Fibroblast of skin of left biceps (primary cell): ENCODE measurements around the gene RYR1.
"Not testable (repeated sequence)": the region's sequence is repeated elsewhere in the genome, so short reads cannot be mapped to it uniquely, and the experiment has no call there.

Source experiments
- DNase-seq, 2 experiments: peaks; one replicate each; pipeline ENCODE4 v3.0.0-alpha.2; 2013; ENCODE audit warnings: low read depth in 2 of 2

Gene RYR1

DNA sequence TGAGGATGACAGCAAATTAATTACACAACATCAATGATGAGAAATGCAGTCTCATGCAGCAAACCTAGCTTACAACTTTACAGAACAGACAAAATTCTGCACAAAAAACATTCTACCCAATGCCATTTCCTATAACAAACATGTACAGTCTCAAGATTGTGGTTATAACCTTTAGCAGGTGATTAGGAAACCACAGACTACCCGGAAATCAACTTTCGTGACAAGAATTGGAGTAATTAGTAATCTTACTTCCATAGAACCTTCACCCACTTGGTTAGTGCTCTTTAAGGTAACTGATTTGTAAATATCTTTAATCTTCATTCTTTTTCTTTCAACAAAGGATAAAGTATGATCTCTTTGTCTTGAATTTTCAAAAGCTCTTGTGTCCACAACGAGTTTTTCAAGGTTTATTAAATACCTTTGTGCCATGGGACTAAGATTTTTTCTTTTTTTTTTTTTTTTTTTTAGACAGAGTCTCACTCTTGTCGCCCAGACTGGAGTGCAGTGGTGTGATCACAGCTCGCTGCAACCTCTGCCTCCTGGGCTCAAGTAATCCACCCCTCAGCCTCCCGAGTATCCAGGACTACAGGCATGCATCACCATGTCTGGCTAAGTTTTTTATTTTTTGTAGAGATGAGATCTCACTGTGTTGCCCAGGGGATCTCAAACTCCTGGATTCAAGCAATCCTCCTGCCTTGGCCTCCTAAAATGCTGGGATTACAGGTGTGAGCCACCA, 105.5 kb downstream of the RYR1 start:
- DNase-seq: no peak

DNA sequence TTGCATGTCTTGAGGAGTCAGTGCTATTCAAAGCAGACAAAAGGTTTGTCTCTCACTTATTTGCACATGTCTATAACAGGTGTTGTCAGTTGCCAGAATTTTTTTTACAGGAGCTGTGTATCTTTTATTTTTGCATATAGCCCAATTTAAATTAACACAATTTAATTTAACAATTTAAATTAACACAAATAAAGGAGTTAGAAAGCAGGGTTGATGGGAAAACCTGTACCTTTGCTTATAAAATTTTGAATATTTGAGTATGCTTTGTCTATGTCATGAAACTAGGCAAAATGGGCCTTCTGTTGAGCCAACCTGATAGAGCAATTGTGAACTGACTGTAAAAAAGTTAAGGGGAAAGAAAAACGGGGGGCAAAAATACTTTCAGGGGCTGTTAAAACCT, 106.3 kb downstream of the RYR1 start:
- no peak for DNase-seq

DNA sequence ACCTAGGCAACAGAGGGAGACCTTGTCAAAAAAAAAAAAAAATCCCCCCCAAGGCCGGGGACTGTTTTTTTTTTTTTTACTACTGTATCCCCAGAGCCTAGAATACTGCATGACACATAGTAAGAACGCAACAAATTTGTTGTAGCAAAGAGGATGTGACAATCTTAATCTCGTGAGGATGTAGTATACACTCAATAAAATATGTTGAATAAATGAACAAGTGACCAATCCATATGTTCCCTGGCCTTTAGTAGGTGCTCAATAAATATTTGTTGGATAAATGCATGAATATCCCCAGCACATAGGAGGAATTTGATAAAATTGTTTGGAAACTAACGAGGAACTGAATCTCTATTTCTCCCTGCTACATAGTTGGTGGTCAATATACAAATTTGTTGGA, 108.5 kb downstream of the RYR1 start:
- DNase-seq: no peak

DNA sequence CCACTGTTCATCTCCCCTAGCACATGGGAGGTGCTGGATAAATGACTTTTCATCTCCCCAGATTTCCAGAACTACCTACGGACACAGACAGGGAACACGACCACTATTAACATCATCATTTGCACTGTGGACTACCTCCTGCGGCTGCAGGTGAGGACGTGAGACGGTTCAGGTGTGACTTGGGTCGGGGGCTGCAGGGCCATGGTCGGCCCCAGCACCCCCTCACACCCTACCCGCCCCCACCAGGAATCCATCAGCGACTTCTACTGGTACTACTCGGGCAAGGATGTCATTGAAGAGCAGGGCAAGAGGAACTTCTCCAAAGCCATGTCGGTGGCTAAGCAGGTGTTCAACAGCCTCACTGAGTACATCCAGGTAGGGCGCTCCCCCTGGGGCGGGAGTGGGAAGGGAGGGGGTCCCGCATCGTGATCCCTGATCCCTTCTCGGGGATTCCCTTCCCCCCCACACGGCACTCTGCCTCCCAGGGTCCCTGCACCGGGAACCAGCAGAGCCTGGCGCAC, 109.9 kb downstream of the RYR1 start:
- no peak for DNase-seq

DNA sequence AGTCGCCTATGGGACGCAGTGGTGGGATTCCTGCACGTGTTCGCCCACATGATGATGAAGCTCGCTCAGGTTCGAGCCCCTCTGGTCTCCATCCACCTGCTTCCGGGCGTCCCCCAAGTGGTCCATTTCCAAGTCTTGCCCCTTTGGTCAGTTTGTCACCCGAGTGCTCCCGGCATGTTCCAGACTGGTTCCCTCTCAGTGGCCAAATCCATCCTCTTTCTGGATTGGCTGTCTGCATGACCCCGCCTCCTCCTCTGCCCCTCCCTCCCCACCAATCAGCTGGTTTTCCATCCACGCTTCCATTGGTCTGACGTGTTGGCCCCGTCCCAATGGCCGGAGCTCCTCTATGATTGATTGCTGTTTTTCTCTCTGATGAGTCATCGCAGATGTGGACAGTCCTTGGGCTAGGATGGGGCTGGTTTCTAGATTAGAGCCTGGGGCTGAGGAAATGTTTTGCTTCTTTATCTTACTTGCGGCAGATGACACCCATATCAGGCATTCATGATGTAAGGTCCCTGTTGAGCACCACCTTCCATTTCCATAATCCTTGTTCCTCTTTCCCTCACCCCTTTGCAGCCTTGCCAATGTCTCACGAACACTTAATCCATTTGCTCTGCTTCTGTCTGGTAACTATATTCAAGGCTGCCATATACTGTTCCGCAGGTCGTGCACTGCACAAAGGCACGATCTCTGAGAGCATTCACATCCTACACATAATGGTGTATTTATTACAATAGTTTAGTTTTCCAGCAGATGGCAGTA, 110.5 kb downstream of the RYR1 start:
- peak; percentile 30 for DNase-seq

DNA sequence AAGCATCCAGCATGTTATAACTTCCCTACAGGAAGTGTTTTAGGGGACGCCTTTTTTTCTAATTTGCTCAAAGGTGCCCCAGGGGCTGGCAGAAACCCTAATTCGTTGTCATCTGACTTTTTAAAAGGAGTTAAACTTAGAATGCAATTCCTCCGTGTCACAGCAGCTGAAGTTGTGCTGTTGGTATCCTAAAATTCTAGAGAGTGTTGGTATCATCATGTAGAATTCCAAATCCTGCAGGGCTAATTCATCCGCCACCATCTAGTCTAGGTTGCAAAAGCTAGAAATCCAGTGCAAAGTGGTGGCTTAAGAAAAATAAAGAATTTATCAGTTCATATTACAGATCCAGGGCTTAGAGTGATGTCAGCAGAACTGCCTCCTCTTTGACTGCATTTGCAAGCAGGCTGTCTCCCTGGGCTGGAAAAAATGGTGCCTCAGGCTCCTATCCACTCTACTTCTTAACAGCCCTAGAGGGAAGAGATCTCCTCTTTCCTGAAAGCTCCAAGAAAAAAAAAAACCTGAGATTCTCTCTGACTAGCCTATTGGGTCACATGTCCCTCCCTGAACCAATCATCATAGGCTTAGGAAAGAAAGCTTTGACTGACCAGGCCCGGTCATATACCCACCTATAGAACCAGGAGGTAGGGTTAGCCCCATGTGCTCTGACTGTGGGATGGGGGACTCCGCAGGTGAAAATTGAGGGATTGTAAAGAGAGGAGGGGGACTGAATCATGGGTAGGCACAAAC, 111.3 kb downstream of the RYR1 start:
- no peak for DNase-seq

DNA sequence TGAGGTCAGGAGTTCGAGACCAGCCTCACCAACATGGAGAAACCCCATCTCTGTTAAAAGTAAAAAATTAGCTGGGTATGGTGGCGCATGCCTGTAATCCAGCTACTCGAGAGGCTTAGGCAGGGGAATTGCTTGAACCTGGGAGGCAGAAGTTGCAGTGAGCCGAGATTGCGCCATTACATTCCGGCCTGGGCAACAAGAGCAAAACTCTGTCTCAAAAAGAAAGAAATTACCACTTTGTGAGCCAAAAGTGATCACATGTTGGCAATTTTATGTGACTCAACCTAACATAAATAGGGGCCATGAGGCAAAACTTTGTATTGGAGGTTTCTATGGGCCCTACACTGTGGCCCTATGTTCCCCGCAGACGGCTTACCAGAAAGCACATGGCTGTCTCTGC, 112.1 kb downstream of the RYR1 start:
- DNase-seq: no peak

DNA sequence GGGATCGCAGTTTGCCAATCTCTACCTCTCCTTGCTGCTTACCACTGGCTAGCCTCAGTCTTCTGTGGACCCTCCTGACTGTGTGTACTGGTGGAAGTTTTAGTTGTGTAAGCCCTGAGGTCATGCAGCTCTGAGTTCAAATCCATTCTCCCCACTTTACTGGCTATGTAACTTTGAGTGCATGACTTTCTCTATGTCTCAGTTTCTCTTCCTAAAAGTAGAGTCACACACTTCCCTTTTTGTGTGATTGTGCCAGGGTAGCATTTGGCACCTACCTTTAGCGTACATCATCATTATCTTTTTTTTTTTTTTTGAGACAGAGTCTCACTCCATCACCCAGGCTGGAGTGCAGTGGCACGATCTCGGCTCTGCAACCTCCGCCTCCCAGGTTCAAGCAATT, 113.9 kb downstream of the RYR1 start:
- DNase-seq: no peak

DNA sequence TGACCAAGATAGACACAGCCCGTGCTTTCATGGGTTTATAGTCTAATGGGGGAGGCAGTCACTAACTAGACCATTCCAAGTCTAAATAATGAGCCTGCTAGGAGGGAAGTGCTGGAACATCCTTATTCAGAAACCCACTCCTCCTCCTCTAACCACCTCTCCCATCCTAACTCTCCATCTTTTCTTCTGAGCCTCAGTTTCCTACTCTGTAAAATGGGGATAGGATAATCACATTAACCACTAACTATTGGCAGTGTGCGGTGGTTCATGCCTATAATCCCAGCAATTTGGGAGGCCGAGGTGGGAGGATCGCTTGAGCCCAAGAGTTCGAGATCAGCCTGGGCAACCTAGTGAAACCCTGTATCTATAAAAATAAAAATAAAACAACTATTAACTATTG, 115.6 kb downstream of the RYR1 start:
- DNase-seq: no peak

DNA sequence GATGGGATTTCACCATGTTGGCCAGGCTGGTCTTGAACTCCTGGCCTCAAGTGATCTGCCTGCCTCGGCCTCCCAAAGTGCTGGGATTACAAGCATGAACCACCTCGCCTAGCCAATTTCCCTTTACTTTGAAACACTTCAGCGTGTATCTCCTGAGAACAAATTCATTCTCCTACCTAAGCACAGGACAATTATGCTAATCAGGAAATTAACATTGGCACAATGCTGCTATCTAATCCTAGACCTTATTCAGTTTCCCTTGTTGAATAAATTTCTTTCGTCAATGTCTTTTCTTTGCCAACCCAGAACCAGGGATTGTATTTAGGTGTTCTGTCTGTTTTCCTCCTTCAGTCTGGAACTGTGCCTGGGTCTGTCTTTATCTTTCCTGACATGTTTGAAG, 116.5 kb downstream of the RYR1 start:
- DNase-seq: no peak

DNA sequence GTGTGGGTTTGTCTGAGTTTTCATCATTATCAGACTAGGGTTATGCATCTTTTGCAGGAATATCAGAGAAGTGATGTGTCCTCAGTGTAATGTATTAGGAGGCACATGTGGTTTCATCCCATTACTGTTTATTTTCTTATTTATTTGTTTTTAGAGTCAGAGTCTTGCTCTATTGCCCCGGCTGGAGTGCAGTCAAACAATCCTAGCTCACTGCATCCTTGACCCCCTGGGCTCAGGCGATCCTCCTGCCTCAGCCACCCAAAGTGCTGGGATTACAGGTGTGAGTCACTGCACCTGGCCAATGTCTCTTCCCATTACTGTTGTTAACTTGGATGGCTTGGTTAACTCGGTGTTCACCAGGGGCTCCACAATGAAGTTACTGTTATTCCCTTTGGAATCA, 116.9 kb downstream of the RYR1 start:
- no peak for DNase-seq

DNA sequence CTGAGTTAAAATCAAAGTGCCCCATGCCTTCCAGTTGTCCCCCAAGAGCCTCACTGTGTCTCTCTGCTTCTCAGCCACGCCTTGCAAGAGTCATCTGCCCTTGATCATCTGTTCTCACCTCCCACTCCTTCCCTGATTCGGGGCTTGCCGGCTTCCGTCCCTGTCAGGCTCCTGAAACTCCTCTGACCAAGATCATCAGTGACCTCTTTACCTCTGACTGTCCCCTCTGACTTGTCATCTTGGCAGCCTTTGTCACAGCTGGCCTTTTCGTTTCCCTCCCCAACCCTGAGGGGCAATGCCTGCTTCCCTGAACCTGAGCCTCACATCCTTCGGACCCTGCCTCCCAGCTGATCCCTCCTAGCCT, 117.9 kb downstream of the RYR1 start:
- DNase-seq: no peak

DNA sequence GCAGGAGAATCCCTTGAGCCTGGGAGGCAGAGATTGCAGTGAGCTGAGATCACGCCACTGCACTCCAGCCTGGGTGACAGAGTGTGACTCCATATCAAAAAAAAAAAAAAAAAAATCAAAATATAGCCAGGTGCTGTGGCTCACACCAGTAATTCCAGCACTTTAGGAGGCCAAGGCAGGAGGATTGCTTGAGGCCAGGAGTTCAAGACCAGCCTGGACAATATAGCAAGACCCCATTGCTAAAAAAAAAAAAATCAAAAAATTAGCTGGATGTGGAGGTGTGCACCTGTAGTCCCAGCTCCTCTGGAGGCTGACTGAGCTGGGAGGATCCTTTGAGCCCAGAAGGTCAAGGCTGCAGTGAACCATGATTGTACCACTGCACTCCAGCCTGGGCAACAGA, 119.7 kb downstream of the RYR1 start:
- not testable (repeated sequence) for DNase-seq

DNA sequence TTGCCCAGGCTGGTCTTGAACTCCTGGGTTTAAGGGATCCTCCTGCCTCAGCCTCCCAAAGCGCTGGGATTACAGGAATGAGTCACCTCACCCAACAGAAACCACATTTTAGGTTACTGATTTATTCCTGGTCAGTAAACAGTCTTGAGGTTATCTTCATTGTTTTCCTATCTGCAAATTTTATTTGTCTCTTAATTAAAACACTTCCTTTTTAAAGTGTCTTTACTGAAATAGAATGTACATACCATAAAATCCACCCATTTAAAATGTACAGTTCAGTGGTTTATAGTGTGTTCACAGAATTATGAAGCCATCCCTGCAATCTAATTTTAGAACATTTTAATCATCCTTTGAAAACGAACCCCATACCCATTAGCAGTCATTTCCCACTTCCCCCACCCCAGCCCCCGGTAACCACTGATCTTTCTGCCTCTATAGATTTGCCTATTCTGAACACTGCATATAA, 121.2 kb downstream of the RYR1 start:
- DNase-seq: no peak

DNA sequence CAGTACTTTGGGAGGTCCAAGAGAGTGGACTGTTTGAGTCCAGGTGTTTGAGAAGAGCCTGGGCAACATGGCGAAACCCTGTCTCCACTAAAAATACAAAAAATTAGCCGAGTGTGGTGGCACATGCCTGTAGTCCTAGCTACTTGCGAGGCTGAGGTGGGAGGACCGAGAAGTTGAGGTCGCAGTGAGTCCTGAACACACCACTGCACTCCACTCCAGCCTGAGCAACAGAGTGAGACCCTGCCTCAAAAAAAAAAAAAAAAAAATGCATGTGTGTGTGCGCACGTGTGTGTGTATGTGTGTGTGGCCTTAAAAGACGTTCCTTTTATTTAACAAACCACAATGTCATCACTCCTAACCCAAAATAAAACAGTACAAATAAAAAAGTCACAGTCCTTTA, 121.7 kb downstream of the RYR1 start:
- no peak for DNase-seq

DNA sequence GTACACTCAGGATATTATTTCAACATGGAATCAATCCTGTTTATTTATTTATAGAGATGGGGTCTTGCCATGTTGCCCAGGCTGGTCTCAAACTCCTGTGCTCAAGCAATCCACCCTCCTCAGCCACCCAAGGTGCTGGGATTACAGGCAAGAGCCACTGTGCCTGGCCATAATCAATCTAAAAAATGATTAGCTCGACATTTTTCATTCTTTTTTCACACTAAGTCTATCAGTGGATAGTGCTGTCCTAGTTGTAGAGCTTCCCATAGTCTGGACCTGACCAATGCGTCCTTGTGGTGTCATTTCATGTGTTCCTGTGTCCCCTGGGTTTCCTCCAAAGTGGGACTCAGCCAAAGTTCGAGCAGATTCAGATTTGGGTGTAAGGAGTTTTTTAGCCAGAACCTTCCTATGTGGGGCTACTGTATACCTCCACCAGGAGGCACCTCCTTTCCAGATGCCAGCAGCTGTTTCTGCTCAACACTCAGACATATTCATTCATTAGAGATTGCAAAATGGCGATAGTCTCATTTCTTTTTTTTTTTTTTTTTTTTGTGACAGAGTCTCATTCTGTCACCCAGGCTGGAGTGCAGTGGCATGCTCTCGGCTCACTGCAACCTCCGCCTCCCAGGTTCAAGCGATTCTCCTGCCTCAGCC, 123.2 kb downstream of the RYR1 start:
- no peak for DNase-seq

DNA sequence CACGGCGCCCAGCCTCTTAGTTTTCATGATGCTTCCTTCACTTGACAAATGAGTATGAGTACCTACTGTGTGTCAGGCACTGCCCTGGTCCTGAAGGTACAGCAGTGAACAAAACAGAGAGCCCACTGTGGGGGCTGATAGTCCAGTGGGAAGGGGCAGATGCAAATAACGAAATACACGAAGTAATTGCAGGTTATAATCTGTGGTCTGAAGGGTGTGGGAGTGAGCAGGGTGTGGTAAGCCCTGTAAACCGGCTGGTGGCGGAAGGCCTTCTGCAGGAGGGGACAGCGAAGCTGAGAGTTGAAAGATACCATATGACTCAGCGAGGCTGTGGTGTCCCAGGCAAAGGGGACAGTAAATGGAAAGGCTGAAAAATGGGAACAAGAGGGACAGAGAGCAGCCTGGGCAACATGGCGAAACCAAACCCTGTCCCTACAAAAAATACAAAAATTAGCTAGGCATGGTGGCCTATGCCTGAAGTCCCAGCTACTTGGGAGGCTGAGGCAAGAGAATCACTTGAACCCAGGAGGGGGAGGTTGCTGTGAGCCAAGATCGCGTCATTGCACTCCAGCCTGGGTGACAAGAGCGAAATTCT, 123.8 kb downstream of the RYR1 start:
- DNase-seq: no peak

DNA sequence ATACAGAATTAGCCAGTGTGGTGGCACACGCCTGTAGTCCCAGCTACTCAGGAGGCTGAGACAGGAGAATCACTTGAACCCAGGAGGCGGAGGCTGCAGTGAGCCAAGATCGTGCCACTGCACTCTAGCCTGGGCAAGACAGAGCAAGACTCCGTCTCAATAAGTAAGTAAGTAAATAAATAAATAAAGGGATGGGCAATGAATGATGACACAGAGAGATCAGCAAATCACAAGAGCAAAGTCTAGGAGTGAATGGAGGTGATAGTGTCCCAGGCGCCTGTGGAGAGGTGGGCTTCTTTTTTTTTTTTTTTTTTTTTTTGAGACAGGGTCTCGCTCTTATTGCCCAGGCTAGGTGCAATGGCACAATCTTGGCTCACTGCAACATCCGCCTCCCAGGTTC, 125.4 kb downstream of the RYR1 start:
- DNase-seq: not testable (repeated sequence)

DNA sequence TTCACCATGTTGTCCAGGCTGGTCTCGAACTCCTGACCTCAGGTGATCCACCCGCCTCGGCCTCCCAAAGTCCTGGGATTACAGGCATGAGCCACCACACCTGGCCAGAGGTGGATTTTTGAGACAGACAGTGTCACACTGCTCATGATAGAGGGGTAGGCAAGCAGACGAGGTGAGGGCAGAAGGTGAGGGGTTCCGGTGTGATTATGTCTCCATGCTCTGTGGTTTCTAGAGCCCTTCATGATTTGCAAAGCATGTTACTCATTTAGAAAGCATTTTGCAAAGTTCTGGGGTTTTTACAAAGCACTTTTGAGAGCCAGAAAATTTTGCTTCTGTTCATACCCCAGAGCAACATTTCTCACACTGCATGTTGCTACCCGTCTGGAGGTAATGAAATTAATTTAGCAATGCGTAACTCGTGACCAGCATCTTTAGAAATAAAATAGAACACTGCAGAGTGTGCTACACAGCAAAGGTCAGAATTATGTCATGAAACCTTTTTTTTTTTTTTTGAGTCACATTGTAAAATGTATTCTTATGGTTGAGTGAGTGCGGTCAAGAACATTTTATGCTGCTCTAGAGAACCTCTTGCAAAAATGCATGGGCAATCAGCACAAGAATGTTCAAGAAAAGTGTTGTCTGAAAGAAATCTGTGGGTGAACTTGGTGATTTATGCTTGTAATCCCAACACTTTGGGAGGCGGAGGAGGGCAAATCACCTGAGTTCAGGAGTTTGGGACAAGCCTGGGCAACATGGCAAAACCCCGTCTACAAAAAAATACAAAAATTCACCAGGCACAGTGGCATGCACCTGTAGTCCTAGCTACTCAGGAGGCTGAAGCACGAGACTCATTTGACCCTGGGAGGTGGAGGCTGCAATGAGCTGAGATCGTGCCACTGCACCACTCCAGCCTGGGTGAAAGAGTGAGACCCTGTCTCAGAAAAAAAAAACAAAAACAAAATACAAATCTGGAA, 126.2 kb downstream of the RYR1 start:
- no peak for DNase-seq

DNA sequence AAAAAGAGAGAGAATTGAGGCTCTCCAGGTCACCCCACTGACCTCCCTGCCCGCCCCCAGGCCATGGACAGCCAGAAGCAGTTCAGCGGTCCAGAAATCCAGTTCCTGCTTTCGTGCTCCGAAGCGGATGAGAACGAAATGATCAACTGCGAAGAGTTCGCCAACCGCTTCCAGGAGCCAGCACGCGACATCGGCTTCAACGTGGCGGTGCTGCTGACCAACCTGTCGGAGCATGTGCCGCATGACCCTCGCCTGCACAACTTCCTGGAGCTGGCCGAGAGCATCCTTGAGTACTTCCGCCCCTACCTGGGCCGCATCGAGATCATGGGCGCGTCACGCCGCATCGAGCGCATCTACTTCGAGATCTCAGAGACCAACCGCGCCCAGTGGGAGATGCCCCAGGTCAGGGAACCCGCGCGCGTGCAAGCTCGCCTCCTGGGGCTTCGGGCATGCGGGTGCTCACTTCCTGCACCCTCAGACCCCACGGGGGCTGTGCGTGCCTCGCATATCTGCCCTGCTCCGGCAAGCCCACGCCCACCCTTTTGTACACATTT, 127.6 kb downstream of the RYR1 start:
- no peak for DNase-seq
